Endodermal cell (in vitro differentiated cells): ENCODE measurements around the gene FAT1. TPM values are rescaled to one million over a fixed set of nuclear protein-coding genes. Genes with fewer than 3 reads are reported as not detected.

Experiments
- DNase-seq: peaks from one replicate; pipeline ENCODE4 v3.0.0-alpha.2; 2017
- H3K27ac ChIP-seq: 2 replicates; pipeline ENCODE4 v1.5.1; 2013; ENCODE audit warnings: mild to moderate bottlenecking, low read depth, low read length, moderate library complexity
- H3K27me3 ChIP-seq: 2 replicates; pipeline ENCODE4 v1.6.1; 2013; ENCODE audit warnings: mild to moderate bottlenecking, low read length, moderate library complexity; ENCODE audit not compliant: insufficient read depth, control insufficient read depth, poor library complexity, severe bottlenecking
- H3K36me3 ChIP-seq: 2 replicates; pipeline ENCODE4 v1.7.0; 2013; ENCODE audit warnings: mild to moderate bottlenecking, low read length, moderate library complexity; ENCODE audit not compliant: control insufficient read depth, insufficient read depth
- H3K4me1 ChIP-seq: one replicate; pipeline ENCODE4 v1.7.0; 2013; ENCODE audit warnings: low read length; ENCODE audit not compliant: control insufficient read depth, insufficient read depth
- H3K4me3 ChIP-seq: 2 replicates; pipeline ENCODE4 v1.5.1; 2013; ENCODE audit warnings: mild to moderate bottlenecking, low read length, moderate library complexity
- H3K9ac ChIP-seq: 2 replicates; pipeline ENCODE4 v1.6.1; 2013; ENCODE audit warnings: mild to moderate bottlenecking, low read length, moderate library complexity; ENCODE audit not compliant: poor library complexity, severe bottlenecking; ENCODE audit errors: extremely low read depth
- H3K9me3 ChIP-seq: 2 replicates; pipeline ENCODE4 v1.6.1; 2013; ENCODE audit warnings: mild to moderate bottlenecking, low read length, moderate library complexity; ENCODE audit not compliant: control insufficient read depth
- H3K27ac Mint-ChIP-seq: 2 replicates; pipeline ENCODE4 v1.8.0; 2020; ENCODE audit warnings: mixed read lengths
- H3K27me3 Mint-ChIP-seq: 2 replicates; pipeline ENCODE4 v1.8.0; 2021; ENCODE audit warnings: mild to moderate bottlenecking, mixed read lengths; ENCODE audit not compliant: insufficient read depth
- H3K36me3 Mint-ChIP-seq: 2 replicates; pipeline ENCODE4 v1.8.0; 2020; ENCODE audit warnings: low read depth, mixed read lengths
- H3K4me1 Mint-ChIP-seq: 2 replicates; pipeline ENCODE4 v1.8.0; 2020; ENCODE audit warnings: mixed read lengths
- H3K4me3 Mint-ChIP-seq: 2 replicates; pipeline ENCODE4 v1.8.0; 2020; ENCODE audit warnings: mild to moderate bottlenecking, moderate library complexity, mixed read lengths
- H3K9me3 Mint-ChIP-seq: 2 replicates; pipeline ENCODE4 v1.8.0; 2020; ENCODE audit warnings: mild to moderate bottlenecking, mixed read lengths
- CTCF ChIP-seq: fragments of 200-600 bp; sonication (generic); conservative IDR thresholded peaks from 2 replicates; pipeline ENCODE4 v1.5.0; 2021; ENCODE audit warnings: antibody characterized with exemption, mild to moderate bottlenecking
- WGBS, 2 experiments: methylation state at CpG; one replicate each; pipeline versions ENCODE4 v1.1.5 to v1.1.7; 2013; ENCODE audit warnings: missing lambda C conversion rate in 2 of 2, mixed read lengths in 1 of 2; ENCODE audit not compliant: insufficient coverage in 1 of 2, insufficient read length in 1 of 2; 5-methylcytosine and 5-hydroxymethylcytosine counted together
- total RNA-seq, 2 donors: library from RNA; stranded (reverse); fragmentation: NEBNext Ultra II Directional in 1 of 2; extraction: Animal tissue kit (Norgen Biotek cat#: 25700) in 1 of 2; gene quantifications; 2 replicates in 1 of 2; 3 replicates in 1 of 2; pipeline ENCODE4 v1.2.1, GENCODE V29; 2021

The FAT1 gene
- total RNA-seq, 2 donors from 2014 or later: 66.6 to 77.8 TPM

GRCh38 chr4:186760576-186760975, 36.9 kb upstream of the FAT1 start:
- TF ChIP-seq CTCF: no peak

DNA sequence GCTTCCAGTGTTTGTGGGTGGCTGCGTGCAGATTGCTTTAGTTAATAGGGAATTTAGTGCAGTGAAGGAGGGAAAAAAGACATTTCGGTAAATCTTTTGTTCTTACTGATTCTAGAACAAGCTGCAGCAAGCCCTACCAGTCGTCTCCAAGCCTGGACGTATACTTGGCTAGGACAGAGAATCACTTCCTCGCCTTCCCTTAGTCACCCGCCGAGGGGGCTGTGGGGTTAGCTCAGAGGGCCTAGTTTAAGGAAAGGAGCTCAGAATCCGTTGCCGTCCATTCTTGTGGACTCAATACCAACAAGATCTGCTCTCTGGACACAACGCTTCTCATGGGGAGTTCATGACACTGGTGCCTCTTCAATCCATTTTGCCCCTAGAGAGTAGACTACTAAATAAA, 36.3 kb upstream of the FAT1 start:
- Histone ChIP-seq H3K9ac (no peak overlapping the region), H3K27ac (no peak overlapping the region), H3K4me1 (no peaks in the 10 kb centered on the region), H3K9me3 (no peaks in the 10 kb centered on the region), H3K4me3 (no peak overlapping the region), H3K27me3 (no peaks in the 10 kb centered on the region), H3K36me3 (no peaks in the 10 kb centered on the region)
- H3K4me1 Mint-ChIP-seq: no peaks in the 10 kb centered on the region
- no peaks in the 10 kb centered on the region for H3K36me3 Mint-ChIP-seq
- no peak overlapping the region for H3K27ac Mint-ChIP-seq
- no peak overlapping the region for H3K4me3 Mint-ChIP-seq
- no peak for TF ChIP-seq CTCF
- no peaks in the 10 kb centered on the region for H3K9me3 Mint-ChIP-seq
- H3K27me3 Mint-ChIP-seq: no peaks in the 10 kb centered on the region
- WGBS, 2 experiments: 94 to 100% methylated on average over 2 to 10 of the region's 10 CpGs
- DNase-seq: no peak

More at GRCh38 chr4:186760576-186760975, 36.9 kb upstream of the FAT1 start:
- Histone ChIP-seq H3K4me3 (no peak overlapping the region), H3K27ac (no peak overlapping the region), H3K27me3 (no peaks in the 10 kb centered on the region), H3K4me1 (no peaks in the 10 kb centered on the region), H3K9me3 (no peaks in the 10 kb centered on the region), H3K36me3 (no peaks in the 10 kb centered on the region), H3K9ac (no peak overlapping the region)
- Mint-ChIP-seq H3K27ac (no peak overlapping the region), H3K4me1 (peaks cover 2% of the 10 kb centered on the region), H3K9me3 (no peaks in the 10 kb centered on the region), H3K36me3 (no peaks in the 10 kb centered on the region), H3K4me3 (no peak overlapping the region), H3K27me3 (no peaks in the 10 kb centered on the region)
- 87 to 92% methylated on average over 3 to 6 of the region's 6 CpGs for WGBS, 2 experiments
- DNase-seq: no peak

GRCh38 chr4:186758929-186759682, 35.5 kb upstream of the FAT1 start:
- no peaks in the 10 kb centered on the region for H3K4me1 Mint-ChIP-seq
- no peak overlapping the region for H3K4me3 Mint-ChIP-seq
- no peak for DNase-seq
- H3K27me3 ChIP-seq: no peaks in the 10 kb centered on the region
- H3K9ac ChIP-seq: no peak overlapping the region
- H3K4me3 ChIP-seq: no peak overlapping the region
- no peaks in the 10 kb centered on the region for H3K4me1 ChIP-seq
- H3K27ac ChIP-seq: no peak overlapping the region
- no peaks in the 10 kb centered on the region for H3K36me3 Mint-ChIP-seq
- no peaks in the 10 kb centered on the region for H3K27me3 Mint-ChIP-seq
- no peak overlapping the region for H3K27ac Mint-ChIP-seq
- no peaks in the 10 kb centered on the region for H3K9me3 Mint-ChIP-seq
- no peaks in the 10 kb centered on the region for H3K9me3 ChIP-seq
- no peaks in the 10 kb centered on the region for H3K36me3 ChIP-seq
- WGBS, 2 experiments: 94 to 98% methylated on average over 20 to 35 of the region's 35 CpGs
- no peak for TF ChIP-seq CTCF
